ENCODE data around the gene RGS1.

The RGS1 gene

DNA sequence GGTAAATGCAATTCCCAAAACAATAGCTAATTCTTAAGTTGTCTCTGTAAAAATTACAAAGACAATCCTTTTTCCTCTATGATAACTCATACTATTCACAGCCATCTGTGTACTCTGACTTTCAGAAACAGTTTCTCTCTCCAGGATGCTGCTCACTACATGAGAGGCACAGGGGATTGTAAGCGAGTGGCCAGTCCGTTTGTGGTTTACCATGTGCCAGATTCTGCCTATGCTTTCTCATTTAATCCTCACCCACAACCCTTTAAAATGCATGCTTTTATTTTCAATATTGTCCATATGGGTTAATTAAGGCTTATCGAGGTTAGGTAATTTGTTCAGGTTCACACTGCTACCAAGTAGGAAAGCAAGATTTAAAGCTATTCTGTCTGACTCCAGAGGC is 23.0 kb downstream of the RGS1 start:
- H4K20me1 ChIP-seq, result no peaks in the 10 kb centered on the region
- TF ChIP-seq Cebpa-rat (IDR thresholded peaks at IDR 0.05), result no peak
- H3K9me3 ChIP-seq, result no peaks in the 10 kb centered on the region
- H3K4me1 ChIP-seq, result peaks cover 69% of the 10 kb centered on the region
- no peak overlapping the region for H3K4me3 ChIP-seq
- peak overlapping the region; percentile 48 for H3K4me2 ChIP-seq
- H3K27me3 ChIP-seq, result no peaks in the 10 kb centered on the region
- no peak overlapping the region for H3K27ac ChIP-seq
- no peaks in the 10 kb centered on the region for H3K36me3 ChIP-seq
- no peak overlapping the region for H3K9ac ChIP-seq

- TF ChIP-seq Cebpa-rat (IDR thresholded peaks at IDR 0.05), result no peak
- Histone ChIP-seq H3K9ac (no peak overlapping the region), H3K4me1 (peaks cover 85% of the 10 kb centered on the region), H3K36me3 (no peaks in the 10 kb centered on the region), H3K4me2 (no peak overlapping the region; the same call in none of the 2 replicates), H3K4me3 (no peak overlapping the region), H3K9me3 (no peaks in the 10 kb centered on the region), H3K27me3 (no peaks in the 10 kb centered on the region), H4K20me1 (no peaks in the 10 kb centered on the region), H3K27ac (no peak overlapping the region)
Observed at GRCh38 chr1:192600275-192600674, 24.7 kb downstream of the RGS1 start.

GRCh38 chr1:192601143-192601542 is 25.6 kb downstream of the RGS1 start:
- Histone ChIP-seq H3K4me3 (no peak overlapping the region), H3K4me1 (peaks cover 84% of the 10 kb centered on the region), H3K9ac (no peak overlapping the region), H3K27ac (no peak overlapping the region), H3K36me3 (no peaks in the 10 kb centered on the region), H3K9me3 (no peaks in the 10 kb centered on the region), H3K4me2 (no peak overlapping the region; the same call in 1 of the 2 replicates), H4K20me1 (no peaks in the 10 kb centered on the region), H3K27me3 (no peaks in the 10 kb centered on the region)
- no peak for TF ChIP-seq Cebpa-rat (IDR thresholded peaks at IDR 0.05)

- no peak overlapping the region; the same call in 1 of the 2 replicates for H3K4me2 ChIP-seq
- no peak overlapping the region for H3K27ac ChIP-seq
- no peak overlapping the region for H3K9ac ChIP-seq
- H4K20me1 ChIP-seq, result no peaks in the 10 kb centered on the region
- no peaks in the 10 kb centered on the region; the same call in 1 of the 2 replicates for H3K9me3 ChIP-seq
- no peaks in the 10 kb centered on the region for H3K36me3 ChIP-seq
- H3K4me3 ChIP-seq, result no peak overlapping the region
- TF ChIP-seq Cebpa-rat (IDR thresholded peaks at IDR 0.05), result no peak
- H3K4me1 ChIP-seq, result peaks cover 86% of the 10 kb centered on the region
- no peaks in the 10 kb centered on the region for H3K27me3 ChIP-seq
Observed at GRCh38 chr1:192601567-192601966, 26.0 kb downstream of the RGS1 start.

GRCh38 chr1:192602757-192603156 is 27.2 kb downstream of the RGS1 start:
- Histone ChIP-seq H3K27me3 (no peaks in the 10 kb centered on the region), H3K27ac (no peak overlapping the region; the same call in 1 of the 2 replicates), H3K4me2 (peak overlapping the region; percentile 21), H4K20me1 (no peaks in the 10 kb centered on the region), H3K4me1 (peaks cover 96% of the 10 kb centered on the region), H3K36me3 (no peaks in the 10 kb centered on the region), H3K9ac (no peak overlapping the region), H3K9me3 (no peaks in the 10 kb centered on the region; the same call in 1 of the 2 replicates), H3K4me3 (no peak overlapping the region)
- no peak for TF ChIP-seq Cebpa-rat (IDR thresholded peaks at IDR 0.05)

DNA sequence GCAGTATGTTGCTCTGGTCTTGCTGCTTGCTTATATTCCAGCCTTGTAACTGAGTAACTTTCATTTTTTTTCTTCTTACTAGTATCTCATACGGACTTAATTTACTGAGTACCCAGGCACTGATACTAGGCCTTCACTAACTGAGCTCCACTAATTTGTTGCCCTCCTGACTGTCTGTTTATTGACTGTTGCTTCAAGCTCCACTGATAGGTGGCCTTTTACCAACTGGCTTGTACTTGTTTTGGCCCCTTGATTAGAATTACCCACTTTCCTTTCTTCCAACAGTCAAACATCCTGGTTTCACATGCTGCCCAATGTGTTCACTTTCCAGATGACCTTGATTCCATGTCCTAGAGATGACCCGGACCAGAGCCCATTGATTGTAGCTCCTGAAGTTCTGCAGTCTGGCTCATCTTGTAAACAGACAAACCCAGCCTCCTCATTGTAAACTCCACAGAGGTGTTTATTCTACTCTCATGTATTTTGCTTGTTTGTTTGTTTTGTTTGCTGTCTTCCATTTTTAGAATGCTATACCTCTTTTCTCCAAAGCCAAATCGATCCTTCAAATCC is 27.7 kb downstream of the RGS1 start:
- Histone ChIP-seq H4K20me1 (no peaks in the 10 kb centered on the region), H3K27ac (no peak overlapping the region; the same call in 1 of the 2 replicates), H3K4me3 (no peak overlapping the region), H3K9me3 (no peaks in the 10 kb centered on the region; the same call in 1 of the 2 replicates), H3K36me3 (no peaks in the 10 kb centered on the region), H3K27me3 (no peaks in the 10 kb centered on the region), H3K4me2 (peak overlapping the region; percentile 21), H3K9ac (no peak overlapping the region), H3K4me1 (peaks cover 97% of the 10 kb centered on the region)
- TF ChIP-seq Cebpa-rat (IDR thresholded peaks at IDR 0.05), result no peak

DNA sequence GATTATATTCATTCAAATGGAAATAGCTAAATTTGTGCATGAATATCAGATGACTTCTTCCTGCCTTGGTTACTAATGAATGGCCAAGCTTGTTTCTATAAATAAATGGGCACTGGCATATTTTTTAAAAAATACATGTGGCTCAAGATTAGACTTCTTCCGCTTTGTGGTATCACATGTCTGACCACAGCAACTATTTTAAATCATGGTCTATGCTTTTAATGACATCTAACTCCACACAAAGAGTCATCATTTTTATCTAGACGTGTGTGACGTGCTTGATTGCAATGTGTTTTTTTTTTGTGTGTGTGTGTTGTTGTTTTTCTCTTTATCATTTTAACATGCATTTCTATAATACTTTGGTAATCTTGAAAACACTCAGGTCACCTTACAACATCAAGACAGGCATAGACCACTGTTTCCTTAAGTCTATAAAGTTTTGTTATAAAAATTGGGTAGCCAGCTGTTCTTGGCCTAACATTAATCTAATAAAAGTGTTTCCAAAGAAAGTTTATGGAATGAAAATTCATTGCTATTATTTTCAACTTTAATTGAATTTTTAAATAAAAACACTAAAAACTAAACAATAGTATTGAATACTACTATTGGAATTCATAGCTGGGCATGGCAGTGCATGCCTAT is 29.5 kb downstream of the RGS1 start:
- Histone ChIP-seq H3K4me3 (no peak overlapping the region), H4K20me1 (no peaks in the 10 kb centered on the region), H3K4me1 (peaks cover 95% of the 10 kb centered on the region), H3K27me3 (no peaks in the 10 kb centered on the region), H3K27ac (peak overlapping the region; percentile 38), H3K9me3 (no peaks in the 10 kb centered on the region; the same call in 1 of the 2 replicates), H3K4me2 (peak overlapping the region; percentile 61), H3K9ac (no peak overlapping the region), H3K36me3 (no peaks in the 10 kb centered on the region)
- no peak for TF ChIP-seq Cebpa-rat (IDR thresholded peaks at IDR 0.05)

GRCh38 chr1:192608671-192609070 is 33.1 kb downstream of the RGS1 start:
- Histone ChIP-seq H3K27ac (no peak overlapping the region), H3K4me1 (peaks cover 68% of the 10 kb centered on the region)

DNA sequence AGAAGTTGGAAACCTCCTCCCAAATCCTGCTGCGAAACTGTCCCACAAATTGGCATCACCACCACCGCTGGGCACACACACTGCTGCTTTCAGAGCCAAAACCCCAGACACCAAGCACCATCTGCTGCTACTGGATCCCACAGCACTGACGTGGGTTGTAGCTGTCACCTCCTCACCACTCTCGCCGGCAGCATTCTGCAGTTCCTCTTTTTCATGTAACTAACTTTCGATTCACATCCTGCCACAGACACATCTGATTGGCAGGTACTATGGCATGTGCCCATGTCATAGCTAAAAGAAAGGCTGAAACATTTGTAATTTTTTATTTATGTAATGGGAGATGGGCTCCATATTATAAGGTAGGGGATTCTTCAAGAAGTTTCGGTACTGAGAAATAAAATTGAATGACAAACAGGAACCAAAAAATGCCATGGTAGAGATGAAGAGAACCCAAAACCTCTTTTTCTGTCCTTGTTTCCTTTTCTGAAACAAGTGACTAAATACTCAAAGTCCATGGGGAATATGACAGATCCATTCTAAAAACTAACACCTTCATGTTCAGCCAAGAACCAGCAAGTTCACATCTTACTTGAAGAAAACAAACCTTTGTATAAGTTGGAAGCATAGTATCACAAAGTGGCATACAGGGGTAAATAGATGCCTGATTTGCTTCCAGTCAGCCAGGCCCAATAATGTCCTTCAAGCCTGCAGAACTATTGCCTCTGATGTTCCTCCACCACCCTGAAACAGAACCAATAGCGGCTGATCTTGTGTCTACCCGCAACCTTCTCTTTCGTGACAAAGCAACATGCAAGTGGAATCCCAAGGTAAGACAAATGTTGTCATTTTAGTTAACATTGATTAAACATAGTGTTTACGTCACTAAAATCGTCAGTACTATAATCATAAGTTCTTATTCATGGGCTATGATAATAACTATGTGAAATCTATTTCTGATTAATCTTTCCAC is 33.8 kb downstream of the RGS1 start:
- peak overlapping the region; percentile 22; the same call in 1 of the 2 replicates for H3K9ac ChIP-seq
- no peaks in the 10 kb centered on the region; the same call in 1 of the 2 replicates for H3K9me3 ChIP-seq
- H3K4me3 ChIP-seq, result no peak overlapping the region
- peak overlapping the region; percentile 23; the same call in 1 of the 2 replicates for H3K27ac ChIP-seq
- H3K4me1 ChIP-seq, result peaks cover 62% of the 10 kb centered on the region
- H3K36me3 ChIP-seq, result no peaks in the 10 kb centered on the region
- no peak for TF ChIP-seq Cebpa-rat (IDR thresholded peaks at IDR 0.05)
- no peaks in the 10 kb centered on the region for H4K20me1 ChIP-seq
- no peaks in the 10 kb centered on the region for H3K27me3 ChIP-seq
- H3K4me2 ChIP-seq, result peak overlapping the region; percentile 65

More at GRCh38 chr1:192608671-192609070, 33.1 kb downstream of the RGS1 start:
- no peak overlapping the region for H3K9ac ChIP-seq
- no peaks in the 10 kb centered on the region for H3K36me3 ChIP-seq
- H4K20me1 ChIP-seq, result no peaks in the 10 kb centered on the region
- no peaks in the 10 kb centered on the region for H3K27me3 ChIP-seq
- H3K4me2 ChIP-seq, result peak overlapping the region; percentile 65
- no peaks in the 10 kb centered on the region; the same call in 1 of the 2 replicates for H3K9me3 ChIP-seq
- TF ChIP-seq Cebpa-rat (IDR thresholded peaks at IDR 0.05), result no peak
- no peak overlapping the region for H3K4me3 ChIP-seq
